ENCODE results near the gene NUTF2.
A peak's percentile ranks its signal among the peaks of the same experiment; 100 is the strongest.
"Not testable (repeated sequence)": the region's sequence is repeated elsewhere in the genome, so short reads cannot be mapped to it uniquely, and the experiment has no call there.

The NUTF2 gene

DNA sequence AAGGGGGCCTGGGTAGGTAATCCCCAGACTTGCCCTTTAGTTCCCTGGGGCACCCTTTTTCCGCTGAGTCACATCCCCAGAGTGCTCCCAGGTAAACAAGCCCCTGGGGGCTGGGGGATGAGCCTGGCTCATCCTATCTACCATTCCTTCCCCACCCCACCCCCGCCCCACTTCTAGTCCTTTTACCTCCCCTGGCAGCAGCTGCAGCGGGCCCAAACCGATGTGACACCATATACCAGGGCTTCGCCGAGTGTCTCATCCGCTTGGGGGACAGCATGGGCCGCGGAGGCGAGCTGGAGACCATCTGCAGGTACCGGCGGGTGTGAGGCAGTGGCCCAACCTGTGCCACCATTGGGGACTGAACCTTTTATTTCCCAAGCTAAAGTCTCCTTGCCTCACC, 38.8 kb downstream of the NUTF2 start:
- DNase-seq (ENCODE audit: low spot score), result no peak

DNA sequence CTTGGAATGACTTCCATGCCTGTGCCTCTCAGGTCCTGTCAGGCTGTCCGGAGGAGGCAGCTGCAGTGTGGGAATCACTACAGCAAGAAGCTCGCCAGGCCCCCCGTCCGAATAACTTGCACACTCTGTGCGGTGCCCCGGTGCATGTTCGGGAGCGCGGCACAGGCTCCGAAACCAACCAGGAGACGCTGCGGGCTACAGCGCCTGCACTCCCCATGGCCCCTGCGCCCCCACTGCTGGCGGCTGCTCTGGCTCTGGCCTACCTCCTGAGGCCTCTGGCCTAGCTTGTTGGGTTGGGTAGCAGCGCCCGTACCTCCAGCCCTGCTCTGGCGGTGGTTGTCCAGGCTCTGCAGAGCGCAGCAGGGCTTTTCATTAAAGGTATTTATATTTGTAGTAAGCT, 39.2 kb downstream of the NUTF2 start:
- DNase-seq (ENCODE audit: low spot score), result no peak

DNA sequence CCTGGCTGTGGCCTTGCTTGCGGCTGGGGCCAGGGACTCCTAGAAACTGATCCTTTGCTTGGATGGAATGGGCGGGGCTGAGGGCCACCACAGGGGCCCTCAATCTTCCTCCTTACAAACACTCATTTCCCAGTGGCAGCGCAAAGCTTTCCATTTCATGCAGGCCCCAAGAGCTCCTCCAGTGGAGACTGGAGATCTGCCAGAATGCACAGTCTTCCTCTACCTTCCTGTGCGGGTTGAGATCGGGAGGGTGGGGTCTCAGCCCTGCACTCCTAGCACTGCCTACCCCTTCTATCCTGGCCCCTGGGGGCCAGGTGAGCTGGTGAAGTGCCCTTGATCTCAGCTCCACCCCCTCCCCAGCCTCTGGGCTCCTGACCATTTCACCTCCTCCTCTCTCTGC, 39.7 kb downstream of the NUTF2 start:
- DNase-seq (ENCODE audit: low spot score), result no peak

DNA sequence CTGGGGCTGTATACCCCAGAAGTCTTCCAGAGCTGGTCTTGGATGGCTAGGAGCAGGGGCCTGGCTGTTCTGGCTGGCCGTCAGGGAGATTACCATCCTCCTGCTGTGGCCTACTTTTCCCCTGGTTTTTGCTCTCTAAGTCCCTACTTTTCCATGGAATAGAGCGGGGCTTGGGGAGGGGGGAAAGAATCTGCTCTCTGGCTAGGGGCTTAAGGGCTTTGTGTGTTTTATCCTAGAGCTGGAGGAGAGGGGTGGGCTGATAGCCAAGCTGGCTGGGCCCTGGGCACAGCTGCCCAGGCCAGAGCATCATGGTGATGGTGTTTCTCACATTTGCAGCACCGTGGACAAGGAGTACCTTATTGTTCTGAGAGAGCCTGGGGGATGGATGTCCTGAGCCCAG, 41.6 kb downstream of the NUTF2 start:
- DNase-seq (ENCODE audit: low spot score), result no peak

DNA sequence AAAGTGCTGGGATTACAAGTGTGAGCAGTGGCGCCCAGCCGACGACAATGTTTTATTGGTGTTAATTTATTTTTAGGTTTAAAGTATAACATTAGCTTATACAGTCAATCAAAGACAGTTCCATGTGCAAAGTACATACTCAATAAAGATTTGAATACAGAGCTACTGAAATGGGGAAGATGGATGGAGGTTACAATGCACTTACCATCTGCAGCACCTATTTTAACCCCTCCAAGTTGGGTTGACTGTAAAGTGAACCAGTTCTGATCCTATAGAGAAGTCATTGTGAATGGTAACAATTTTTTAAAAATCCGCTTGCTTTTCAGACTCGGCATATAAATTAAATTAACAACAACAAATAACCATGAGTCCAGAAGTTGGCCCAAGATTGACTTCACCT, 45.6 kb downstream of the NUTF2 start:
- DNase-seq (ENCODE audit: low spot score), result no peak

DNA sequence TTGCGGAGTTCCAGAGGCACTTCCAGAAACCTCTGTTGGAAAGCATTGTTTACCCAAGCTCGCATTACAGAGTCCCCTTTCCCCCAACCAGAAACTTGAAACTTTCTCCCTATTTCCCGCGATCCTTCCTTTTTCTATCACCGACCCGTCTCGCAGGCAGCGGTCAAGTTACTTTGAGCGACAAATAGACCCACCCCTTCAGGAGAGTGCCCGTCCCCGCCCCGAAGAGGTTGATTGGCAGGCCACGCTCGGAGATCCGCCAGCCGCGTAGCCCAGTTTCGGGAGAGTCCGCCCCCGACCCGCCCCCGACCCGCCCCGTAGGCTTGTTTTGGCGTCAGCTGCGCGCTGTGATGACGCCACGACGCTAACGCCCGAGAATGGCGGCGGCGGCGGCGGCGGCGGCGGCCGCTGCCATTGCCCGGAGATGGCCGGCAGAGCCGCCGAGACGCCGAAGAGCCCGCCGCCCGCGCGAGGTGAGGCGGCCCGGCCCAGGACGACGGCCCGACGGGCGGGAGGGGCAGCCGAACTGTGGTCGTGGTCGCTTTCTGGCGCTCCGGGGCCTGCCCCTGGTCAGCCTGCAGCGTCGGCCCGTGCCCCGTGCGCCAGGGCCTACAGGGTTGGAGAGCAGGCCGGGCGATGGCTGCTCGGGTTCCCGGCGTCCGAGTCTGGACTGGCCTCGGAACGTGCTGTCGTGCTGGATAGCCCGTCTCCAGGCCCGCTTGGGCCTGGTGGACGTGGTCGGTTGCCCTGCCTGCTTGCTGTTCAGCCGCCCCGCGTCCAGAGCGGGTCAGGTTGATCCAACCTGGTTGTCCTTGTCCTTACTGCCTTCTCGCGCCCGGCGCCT, 46.4 kb downstream of the NUTF2 start, which contains the start of gene PSKH1:
PSKH1 (plus strand) TSS at position 356 of the 844 bp plus-strand sequence. CDS start 15,496 bp downstream, outside the sequence.
- peak; percentile 96 for DNase-seq (ENCODE audit: low spot score)

DNA sequence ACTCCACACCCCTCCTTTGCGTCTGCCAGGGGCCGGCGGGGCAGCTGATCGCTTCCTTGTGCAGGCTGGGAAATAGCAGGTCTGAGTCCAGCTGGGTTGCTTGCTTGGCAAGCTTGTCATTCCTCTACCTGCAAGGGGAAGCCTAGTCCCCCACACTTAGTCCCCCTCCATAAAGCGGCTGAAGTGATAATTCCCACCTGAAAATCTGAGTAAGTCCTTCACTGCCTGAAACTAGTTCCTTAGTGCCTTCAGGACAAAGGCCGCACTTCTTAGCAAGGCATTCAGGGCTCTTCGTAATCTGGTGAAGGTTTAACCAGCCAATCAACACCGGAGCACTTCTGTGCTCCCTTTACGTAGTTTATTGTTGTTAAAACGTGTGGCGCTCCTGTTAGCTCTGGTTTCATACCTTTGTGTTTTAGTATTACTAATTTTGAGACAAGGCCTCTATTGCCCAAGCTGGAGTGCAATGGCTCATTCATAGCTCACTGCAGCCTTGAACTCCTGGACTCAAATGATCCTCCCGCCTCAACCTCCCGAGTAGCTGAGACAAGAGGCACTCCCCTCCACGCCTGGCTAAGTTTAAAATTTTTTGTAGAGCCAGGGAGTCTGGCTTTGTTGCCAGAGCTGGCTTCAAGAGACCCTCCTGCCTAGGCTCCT, 47.1 kb downstream of the NUTF2 start:
- DNase-seq (ENCODE audit: low spot score), result no peak

DNA sequence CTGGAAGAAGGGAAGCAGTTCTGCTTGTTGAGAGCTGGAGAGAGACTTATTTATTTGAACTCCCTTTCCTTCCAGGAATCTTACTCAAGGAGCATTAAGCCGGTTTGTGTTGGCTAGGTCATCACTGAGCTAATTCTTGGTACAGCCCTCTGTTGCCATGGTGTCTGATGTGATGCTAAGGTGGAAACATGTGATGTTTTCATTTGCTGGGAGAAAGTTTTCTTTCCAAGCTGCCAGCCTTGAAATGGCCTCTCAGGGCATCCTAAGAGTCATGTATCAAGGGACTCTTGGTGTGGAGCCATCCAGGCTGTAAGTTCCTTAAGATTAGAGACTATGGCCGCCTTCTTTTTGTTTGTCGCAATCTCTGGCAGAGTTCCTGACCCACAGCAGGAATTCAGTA, 50.5 kb downstream of the NUTF2 start:
- DNase-seq (ENCODE audit: low spot score), result no peak

DNA sequence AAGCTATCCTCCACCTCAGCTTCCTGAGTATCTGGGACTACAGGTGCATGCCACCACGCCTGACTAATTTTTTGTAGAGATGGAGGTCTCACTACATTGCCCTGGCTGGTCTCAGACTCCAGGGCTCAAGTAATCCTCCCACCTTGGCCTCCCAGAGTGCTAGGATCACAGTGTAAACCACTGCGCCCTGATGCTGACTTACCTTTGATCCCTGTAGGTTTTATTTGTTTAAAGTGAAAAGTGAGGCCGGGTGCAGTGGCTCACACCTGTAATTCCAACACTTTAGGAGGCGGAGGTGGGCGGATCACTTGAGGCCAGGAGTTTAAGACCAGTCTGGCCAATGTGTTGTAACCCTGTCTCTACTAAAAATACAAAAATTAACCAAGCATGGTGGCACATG, 55.0 kb downstream of the NUTF2 start:
- no peak for DNase-seq (ENCODE audit: low spot score)

DNA sequence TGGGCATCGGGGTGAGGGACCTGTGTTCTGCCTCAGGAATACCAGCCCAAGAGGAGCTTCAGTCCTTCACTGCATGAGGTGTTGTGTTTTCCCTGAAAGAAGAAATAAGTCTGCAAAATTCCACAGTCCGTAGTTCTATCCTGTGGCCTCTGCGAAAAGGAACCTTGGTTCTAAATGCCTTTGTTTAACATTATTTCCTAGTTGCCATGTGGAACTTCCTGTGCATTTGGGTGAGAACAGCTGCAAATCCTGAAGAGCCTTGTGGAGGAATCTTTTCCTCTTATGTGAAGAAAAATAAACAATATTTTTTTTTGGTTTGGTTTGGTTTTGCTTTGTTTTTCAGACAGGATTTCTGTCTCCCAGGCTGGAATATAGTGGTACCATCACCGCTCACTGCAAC, 56.1 kb downstream of the NUTF2 start:
- no peak for DNase-seq (ENCODE audit: low spot score)

DNA sequence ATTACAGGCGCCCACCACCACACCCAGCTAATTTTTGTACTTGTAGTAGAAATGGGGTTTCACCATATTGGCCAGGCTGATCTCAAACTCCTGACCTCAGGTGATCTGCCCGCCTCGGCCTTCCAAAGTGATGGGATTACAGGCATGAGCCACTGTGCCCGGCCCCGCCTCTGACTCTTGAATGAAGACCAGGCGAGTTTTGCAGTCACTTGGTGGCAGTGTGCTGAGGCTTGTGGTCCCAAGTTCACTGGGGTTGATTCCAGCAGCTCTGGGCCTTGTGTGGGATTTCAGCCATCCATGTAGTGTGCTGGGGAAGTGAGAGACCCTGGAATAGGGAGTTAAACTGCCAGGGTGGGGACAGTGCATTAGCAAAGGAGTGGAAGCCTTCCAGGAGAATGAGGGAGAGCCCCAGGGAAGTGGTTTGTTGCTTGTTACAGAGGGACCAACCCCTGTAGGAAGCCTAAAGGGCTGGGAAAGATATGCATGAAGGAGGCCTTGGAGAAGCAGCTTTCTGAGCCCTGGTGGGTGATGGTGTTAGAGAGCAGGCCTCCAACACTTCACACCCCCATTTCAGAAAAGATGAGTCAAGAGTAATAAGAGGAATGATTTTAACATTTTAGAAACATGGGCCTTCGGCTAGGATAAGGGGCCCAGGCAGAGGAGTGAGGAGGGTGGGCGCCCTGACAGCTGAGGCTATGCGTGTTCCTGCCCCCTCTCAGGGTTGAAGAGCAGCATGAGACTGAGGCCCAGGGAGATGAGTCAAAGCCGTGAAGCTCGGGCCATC, 60.9 kb downstream of the NUTF2 start:
- DNase-seq (ENCODE audit: low spot score), result no peak

DNA sequence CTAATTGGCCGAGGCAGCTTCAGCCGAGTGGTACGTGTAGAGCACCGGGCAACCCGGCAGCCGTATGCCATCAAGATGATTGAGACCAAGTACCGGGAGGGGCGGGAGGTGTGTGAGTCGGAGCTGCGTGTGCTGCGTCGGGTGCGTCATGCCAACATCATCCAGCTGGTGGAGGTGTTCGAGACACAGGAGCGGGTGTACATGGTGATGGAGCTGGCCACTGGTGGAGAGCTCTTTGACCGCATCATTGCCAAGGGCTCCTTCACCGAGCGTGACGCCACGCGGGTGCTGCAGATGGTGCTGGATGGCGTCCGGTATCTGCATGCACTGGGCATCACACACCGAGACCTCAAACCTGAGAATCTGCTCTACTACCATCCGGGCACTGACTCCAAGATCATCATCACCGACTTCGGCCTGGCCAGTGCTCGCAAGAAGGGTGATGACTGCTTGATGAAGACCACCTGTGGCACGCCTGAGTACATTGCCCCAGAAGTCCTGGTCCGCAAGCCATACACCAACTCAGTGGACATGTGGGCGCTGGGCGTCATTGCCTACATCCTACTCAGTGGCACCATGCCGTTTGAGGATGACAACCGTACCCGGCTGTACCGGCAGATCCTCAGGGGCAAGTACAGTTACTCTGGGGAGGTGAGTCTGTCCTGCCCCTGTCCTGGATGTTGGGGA, 62.5 kb downstream of the NUTF2 start:
- no peak for DNase-seq (ENCODE audit: low spot score)

DNA sequence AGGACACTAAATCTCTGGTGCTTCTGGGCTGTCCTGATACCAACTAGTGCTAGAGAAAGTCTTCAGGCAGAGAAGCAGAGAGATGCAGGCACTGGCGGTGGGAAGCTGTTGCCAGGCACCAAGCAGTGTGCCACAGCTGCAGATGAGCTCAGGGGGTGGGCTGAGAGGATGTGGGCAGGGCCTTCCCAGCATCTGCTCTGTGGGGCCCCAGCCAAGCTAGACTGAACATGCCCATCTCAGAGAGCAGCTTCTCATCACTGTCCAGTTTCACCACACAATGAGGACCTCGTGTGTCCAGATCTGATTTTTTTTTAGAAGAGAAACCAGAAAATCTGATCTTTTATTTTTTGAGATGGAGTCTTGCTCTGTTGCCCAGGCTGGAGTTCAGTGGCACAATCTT, 63.4 kb downstream of the NUTF2 start:
- no peak for DNase-seq (ENCODE audit: low spot score)

DNA sequence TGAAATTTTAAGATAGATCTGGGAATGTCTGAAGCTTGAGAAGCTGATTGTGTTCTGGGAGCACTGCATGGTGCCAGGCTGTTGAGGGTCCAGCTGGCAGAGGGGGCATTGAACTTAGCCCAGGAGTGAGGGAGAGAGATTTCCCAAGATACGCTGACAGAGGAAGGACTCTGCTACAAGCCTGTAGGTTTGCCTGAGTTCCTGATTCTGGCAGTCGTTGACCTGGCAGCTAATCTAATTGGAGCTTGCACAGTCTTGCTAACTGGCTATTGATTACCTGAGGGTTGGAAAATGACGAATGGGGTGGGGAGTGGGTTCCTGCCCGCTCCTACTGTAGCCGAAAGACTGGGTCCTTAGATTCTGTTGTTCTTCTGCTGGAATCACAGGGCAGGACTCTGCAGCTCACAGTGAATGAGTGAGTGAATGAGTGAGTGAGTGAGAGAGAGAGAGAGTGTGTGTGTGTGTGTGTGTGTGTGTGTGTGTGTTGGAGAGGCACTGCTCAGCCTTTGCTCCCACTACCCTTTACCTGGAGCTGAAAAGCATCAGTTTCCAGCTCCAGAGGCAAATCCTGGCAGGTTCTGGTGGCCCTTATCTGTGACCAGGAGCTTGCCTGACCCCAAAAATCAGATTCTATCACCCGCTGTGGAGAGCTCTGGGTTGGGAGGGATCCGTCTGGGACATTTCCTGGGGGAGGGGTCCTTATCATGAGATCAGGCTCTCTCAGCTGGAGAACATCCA, 68.2 kb downstream of the NUTF2 start:
- DNase-seq (ENCODE audit: low spot score), result no peak

DNA sequence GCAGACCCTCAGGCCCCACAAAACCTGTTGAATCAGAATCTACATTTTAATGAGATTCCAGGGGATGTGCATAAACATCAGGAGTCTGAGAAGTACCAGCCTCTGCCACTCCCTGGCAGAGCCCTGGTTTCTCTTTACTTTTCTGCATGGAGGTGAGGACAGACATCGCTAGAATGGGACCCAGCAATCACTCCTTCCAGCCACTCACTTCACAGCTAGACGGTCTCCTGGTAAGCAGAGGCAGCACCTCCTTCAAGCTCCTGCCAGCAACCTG, 68.7 kb downstream of the NUTF2 start:
- not testable (repeated sequence) for DNase-seq (ENCODE audit: low spot score)

DNA sequence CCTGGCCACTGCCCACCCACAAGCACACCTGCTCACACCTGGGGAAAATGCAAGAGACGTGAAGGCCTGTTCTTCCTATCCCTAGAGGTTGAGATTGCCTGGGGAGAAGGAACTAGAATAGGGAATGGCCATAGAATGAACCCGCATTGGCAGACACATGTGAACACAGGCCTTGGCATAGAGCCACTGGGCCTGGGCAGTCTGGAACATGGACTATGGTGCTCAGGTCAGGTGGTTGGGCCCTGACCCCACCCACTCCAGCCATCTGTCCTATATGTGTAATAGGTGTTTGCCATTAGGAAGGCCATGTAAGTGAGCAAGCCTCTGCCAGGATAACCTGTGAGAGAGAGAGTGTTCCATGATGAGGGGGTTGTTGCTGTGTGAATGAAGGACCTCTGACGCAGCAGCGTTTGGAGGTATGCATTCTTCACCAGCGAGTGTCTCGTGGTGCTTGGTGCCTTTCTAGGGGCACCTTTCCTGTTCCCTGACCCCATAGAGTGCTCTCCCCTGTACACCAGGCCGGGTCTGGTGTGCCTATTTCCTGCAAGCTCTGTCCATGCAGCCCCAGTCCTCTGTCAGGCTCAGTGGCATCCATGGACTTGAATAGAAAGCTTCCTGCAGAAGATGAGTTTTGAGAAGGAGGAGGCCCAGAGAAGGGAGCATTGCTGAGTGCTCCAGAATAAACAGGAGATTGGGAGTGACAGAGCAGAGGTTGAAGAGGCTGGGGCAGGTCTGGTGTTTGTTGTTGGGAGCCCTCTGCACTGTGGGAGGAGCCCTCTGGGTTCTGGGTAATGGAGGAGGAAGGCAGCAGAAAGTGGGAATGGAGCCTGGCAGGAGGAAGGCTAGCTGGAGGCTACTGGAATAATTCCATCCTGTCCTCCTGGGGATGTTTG, 69.3 kb downstream of the NUTF2 start:
- no peak for DNase-seq (ENCODE audit: low spot score)

DNA sequence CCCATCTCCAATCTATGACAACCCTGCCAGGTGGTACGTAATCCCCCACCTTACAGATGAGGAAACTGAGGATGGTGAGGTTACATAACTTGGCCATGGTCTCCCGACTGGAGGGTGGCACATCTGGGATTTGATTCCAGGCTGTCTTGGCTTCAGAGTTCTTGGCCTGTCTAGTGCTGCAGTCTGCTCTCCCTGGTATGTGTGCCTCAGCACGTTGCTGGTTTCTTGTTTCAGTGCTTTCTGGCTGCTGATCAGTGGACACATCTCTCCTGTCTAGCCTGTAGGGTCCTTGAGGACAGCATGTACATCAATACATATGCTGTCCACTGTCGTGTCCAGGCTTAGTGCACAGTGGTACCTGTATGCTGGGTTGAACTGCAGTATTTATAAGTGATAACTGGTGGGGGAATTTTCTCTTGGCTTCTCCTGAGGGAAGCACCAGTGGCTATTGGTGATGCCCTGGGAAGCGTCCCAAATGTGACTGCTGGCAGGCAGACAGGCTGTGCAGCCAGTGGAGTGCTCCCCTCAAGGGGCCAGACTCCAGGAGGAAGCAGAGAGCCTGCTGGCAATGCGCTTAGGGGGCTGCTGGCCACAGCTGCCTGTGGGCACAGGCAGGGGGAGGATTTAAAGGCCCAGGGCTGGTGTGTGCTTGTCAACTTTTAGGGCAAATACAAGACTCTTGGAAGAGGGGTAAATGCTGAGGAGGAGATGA, 70.6 kb downstream of the NUTF2 start:
- no peak for DNase-seq (ENCODE audit: low spot score)

DNA sequence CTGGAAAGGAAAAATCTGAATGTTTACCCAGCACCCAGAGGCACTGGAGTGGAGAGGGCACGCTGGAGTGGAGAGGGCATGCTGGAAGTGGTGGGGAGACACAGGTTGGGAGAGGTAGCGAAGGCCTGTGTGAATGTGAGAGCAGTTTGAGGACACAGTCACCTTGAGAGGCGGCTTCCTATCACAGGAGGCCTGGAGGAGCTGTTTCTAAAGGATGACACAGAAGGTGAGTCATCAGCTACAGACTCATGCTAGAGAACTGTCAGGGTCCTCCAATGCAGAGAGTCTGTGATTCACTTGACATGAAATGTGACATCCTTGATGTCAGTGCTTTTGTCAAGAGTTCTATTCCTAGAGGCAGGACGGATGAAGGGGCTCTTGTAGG, 71.1 kb downstream of the NUTF2 start:
- DNase-seq (ENCODE audit: low spot score), result peak; percentile 33

DNA sequence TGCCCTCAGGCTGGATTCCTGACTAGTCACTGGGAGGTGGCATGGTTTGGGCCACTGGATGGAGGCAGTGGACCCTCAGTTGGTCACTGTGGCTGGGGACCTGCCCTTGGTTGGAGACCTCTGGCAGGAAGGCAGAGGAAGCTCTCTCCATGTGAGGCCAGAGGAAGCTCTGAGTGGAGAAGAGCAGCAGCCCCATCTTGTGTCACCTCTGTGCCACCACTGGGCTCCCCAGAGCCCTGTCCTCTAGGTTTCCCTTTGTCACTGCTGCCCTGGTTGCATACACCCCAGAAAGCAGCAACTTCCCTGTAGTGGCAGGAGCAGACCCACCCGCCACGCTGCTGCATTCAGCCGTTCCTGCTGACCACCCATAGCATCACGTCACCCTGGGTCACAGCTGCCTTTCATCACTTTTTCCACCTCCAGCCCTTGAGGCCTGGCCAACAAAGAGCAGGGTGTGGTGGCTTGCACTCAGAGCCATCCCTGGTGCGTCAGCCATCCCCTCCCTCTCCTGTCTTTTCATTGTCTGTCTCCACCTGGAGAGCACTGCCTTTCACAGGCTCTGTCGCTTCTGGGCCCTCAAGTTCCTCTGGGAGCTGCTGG, 73.0 kb downstream of the NUTF2 start:
- no peak for DNase-seq (ENCODE audit: low spot score)

All from LoVo (cell line).